Pancreas (tissue), 10 donors: ENCODE data around the gene SLIT3. TPM values are rescaled to one million over a fixed set of nuclear protein-coding genes. Genes with fewer than 3 reads are reported as not detected.

Source experiments
- ATAC-seq, 4 donors: fragments of 200-7000 bp; cut with Tn5 transposase; one replicate each; pipeline versions ENCODE4 v1.8.0 to v1.9.1; 2020; ENCODE audit warnings: mild to moderate bottlenecking in 4 of 4, moderate library complexity in 4 of 4
- DNase-seq, 6 donors: peaks; one replicate each; pipeline ENCODE4 v3.0.0-alpha.2; 2020
- FAIRE-seq: peaks from 2 replicates; lab custom pipeline; 2012; peaks lifted over from hg19 to GRCh38; lab: Jason Lieb, UNC
- H3K27ac ChIP-seq, 4 donors: fragments of 200-600 bp; sonication (generic); 1 replicate in 3 of 4; 2 replicates in 1 of 4; pipeline versions ENCODE4 v1.5.0 to v1.8.0; 2020
- H3K27me3 ChIP-seq, 4 donors: fragments of 200-600 bp; one replicate each; pipeline ENCODE4 v1.8.0; 2021
- H3K36me3 ChIP-seq, 3 donors: fragments of 200-600 bp; sonication (generic) in 1 of 3; one replicate each; pipeline versions ENCODE4 v1.5.0 to v1.8.0; 2020 to 2021
- H3K4me1 ChIP-seq, 3 donors: fragments of 200-600 bp; one replicate each; pipeline ENCODE4 v1.8.0; 2021
- H3K4me3 ChIP-seq, 4 donors: fragments of 200-600 bp; sonication (generic) in 2 of 4; one replicate each; pipeline versions ENCODE4 v1.5.0 to v1.8.0; 2020 to 2021
- H3K9me3 ChIP-seq, 4 donors: fragments of 200-600 bp; one replicate each; pipeline ENCODE4 v1.8.0; 2021
- WGBS, 2 donors: extraction: QIAGEN DNeasy Blood & Tissue Kit; methylation state at CpG; one replicate each; pipeline ENCODE4 v1.1.7; 2013; 5-methylcytosine and 5-hydroxymethylcytosine counted together
- intact Hi-C, 3 donors: fragments of 100-400 bp; cut with DNase I; formaldehyde crosslinking; loops; one replicate each; pipeline versions ENCODE4 v1.11.1 to v1.14.2; 2022
- polyA plus RNA-seq, 2 donors: library from polyadenylated mRNA; stranded (reverse); fragments of 200-250 nt; gene quantifications; one replicate each; pipeline ENCODE4 v1.2.3, GENCODE V29; 2013
- total RNA-seq, 6 donors: library from RNA; stranded (reverse); fragmentation: NEBNext Ultra II Directional in 4 of 6; extraction: Animal tissue kit (Norgen Biotek cat#: 25700) in 4 of 6; gene quantifications; one replicate each; pipeline versions ENCODE4 v1.2.1 to v1.2.4, GENCODE V29; 2021 to 2023
- TF ChIP-seq, protein P1 (sequence below), 4 donors: fragments of 200-600 bp; sonication (generic) in 3 of 4; IDR thresholded peaks; one replicate each; pipeline versions ENCODE4 v1.5.0 to v1.8.0; 2021; ENCODE audit warnings: antibody characterized with exemption in 4 of 4
- donor health status: healthy with polysubstance abuse.
- donor health status: DM: no; HTN: no; CAD: no; lungs with moderate emphysema.
- donor health status: DM: no; HTN: no; CAD: no.
- donor health status: control.
- donor health status: control.
- donor health status: Bipolar disorder and iron deficiency.
- donor health status: DM: yes; HTN: yes; CAD: no.
- donor health status: DM: no; HTN: no; CAD: no.
- donor health status: DM: no; HTN: no; CAD: no.
- donor health status: DM: yes; HTN: yes; CAD: no.

Gene SLIT3
- total and polyA plus RNA-seq, 8 donors = 1.1 to 11.4 (median 2.1) TPM

- no peak for ATAC-seq
- Histone ChIP-seq H3K9me3 (no peaks in the 10 kb centered on the region), H3K27me3 (no peaks in the 10 kb centered on the region), H3K4me3 (no peak overlapping the region), H3K27ac (no peak overlapping the region), H3K4me1 (no peaks in the 10 kb centered on the region), H3K36me3 (no peaks in the 10 kb centered on the region)
- no peak for FAIRE-seq
- intact Hi-C loops = no loop called here
- DNase-seq = no peak
- TF ChIP-seq, protein P1, sequence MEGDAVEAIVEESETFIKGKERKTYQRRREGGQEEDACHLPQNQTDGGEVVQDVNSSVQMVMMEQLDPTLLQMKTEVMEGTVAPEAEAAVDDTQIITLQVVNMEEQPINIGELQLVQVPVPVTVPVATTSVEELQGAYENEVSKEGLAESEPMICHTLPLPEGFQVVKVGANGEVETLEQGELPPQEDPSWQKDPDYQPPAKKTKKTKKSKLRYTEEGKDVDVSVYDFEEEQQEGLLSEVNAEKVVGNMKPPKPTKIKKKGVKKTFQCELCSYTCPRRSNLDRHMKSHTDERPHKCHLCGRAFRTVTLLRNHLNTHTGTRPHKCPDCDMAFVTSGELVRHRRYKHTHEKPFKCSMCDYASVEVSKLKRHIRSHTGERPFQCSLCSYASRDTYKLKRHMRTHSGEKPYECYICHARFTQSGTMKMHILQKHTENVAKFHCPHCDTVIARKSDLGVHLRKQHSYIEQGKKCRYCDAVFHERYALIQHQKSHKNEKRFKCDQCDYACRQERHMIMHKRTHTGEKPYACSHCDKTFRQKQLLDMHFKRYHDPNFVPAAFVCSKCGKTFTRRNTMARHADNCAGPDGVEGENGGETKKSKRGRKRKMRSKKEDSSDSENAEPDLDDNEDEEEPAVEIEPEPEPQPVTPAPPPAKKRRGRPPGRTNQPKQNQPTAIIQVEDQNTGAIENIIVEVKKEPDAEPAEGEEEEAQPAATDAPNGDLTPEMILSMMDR (IDR thresholded peaks at IDR 0.05) = no peak
- WGBS, 2 donors = 72 to 74% methylated on average over 6 of the region's 6 CpGs
Measured at GRCh38 chr5:169229342-169229892, 71.5 kb downstream of the SLIT3 start.

GRCh38 chr5:169226895-169227294, 74.0 kb downstream of the SLIT3 start:
- 80 to 86% methylated on average over 3 of the region's 3 CpGs for WGBS, 2 donors
- H3K4me3 ChIP-seq = no peak overlapping the region
- FAIRE-seq = no peak
- no peaks in the 10 kb centered on the region for H3K9me3 ChIP-seq
- no peaks in the 10 kb centered on the region for H3K4me1 ChIP-seq
- no peak for ATAC-seq
- TF ChIP-seq, protein P1 (IDR thresholded peaks at IDR 0.05) = no peak
- H3K27me3 ChIP-seq = no peaks in the 10 kb centered on the region
- H3K27ac ChIP-seq = no peak overlapping the region
- H3K36me3 ChIP-seq = no peaks in the 10 kb centered on the region
- no peak for DNase-seq
- intact Hi-C loops = no loop called here

DNA sequence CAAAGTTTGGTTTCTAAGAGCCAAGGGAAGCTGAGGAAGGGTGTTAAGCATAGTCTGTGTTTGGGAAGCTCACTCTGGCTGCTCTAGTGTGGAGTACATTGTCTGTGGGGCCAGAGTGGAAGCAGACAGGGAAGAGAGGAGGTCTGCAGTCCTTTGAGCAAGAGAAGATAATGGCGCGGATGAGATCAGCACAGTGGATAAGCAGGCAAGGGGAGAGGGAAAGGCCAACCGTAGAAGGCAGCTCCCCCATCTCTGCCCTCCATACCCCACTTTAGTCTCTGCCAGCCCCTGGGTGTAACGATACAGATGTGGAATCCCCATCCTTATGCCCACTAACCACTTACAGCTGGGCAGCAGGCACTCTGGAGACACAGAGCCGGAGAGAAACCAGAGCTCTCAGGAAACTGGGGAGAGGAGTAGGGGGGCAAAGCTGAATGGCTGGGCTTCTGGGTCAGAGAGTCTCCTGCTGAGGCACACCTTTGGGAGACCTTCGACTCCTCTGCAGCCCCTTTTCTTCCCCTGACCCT, 75.0 kb downstream of the SLIT3 start:
- Histone ChIP-seq H3K27me3 (no peaks in the 10 kb centered on the region), H3K36me3 (no peaks in the 10 kb centered on the region), H3K4me1 (no peaks in the 10 kb centered on the region), H3K9me3 (no peaks in the 10 kb centered on the region), H3K27ac (no peak overlapping the region), H3K4me3 (no peak overlapping the region)
- intact Hi-C loops = no loop called here
- DNase-seq = no peak
- no peak for FAIRE-seq
- WGBS, 2 donors = 79 to 89% methylated on average over 6 of the region's 6 CpGs
- no peak for ATAC-seq
- TF ChIP-seq, protein P1 (IDR thresholded peaks at IDR 0.05) = no peak

DNA sequence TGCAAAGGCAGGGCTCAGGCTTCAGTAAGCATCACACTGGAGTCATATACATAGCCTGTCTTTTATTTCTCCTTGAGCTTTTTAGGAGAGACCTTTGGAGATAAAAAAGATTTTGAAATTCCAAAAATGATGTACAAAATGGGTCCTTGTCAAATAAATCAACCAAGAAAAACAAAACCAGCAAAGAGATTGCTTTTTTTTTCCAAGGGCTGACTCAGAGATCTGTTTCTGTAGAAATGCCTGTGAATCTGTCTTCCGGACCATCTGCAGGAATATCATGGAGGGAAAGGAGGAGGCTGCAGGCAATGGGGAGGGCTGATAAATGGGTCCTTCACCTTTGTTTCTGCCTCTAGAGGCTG, 77.4 kb downstream of the SLIT3 start:
- Histone ChIP-seq H3K4me1 (peaks cover 0 to 2% (median 0%) of the 10 kb centered on the region in 3 donors), H3K27ac (no peak overlapping the region), H3K4me3 (no peak overlapping the region), H3K9me3 (no peaks in the 10 kb centered on the region), H3K27me3 (no peaks in the 10 kb centered on the region), H3K36me3 (no peaks in the 10 kb centered on the region)
- ATAC-seq (no peak), DNase-seq (no peak), FAIRE-seq (no peak)
- WGBS, 2 donors = 90 to 97% methylated on average over 1 of the region's 1 CpG
- intact Hi-C loops = no loop called here
- TF ChIP-seq, protein P1 (IDR thresholded peaks at IDR 0.05) = no peak

DNA sequence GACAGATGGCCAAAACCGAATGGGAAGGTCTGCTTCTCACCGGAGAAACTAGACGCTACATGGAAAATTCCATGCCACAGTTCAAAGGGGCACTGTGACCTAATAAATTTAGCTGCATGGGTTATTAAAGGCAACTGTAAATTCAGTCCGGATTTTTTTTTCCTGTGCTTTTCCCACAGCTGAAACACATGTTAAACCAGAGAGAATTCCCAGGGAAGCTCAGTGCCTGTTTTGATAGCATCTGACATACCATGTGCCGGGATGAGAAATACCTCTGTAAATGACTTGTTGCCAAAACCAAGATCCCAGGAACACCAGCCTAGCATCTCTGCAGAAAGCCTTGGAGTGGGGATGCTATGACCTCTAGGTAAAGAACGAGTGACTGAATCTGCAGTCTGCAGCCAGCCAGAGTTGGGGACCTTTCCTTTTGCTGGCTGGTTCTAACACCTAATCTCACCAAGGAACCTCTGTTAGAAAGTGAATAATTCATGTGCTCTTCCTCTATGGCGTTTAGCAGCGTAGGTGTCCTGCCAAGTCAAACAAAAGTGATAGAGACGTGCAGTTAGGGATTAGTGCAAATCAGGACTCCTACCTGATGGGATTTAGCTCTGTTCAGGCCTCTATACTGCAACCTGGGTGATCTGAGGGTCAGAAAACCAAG, 77.9 kb downstream of the SLIT3 start:
- H3K9me3 ChIP-seq = no peaks in the 10 kb centered on the region
- TF ChIP-seq, protein P1 (IDR thresholded peaks at IDR 0.05) = no peak
- FAIRE-seq (no peak), DNase-seq (no peak), ATAC-seq (no peak)
- WGBS, 2 donors = 26 to 30% methylated on average over 9 of the region's 9 CpGs
- H3K4me3 ChIP-seq = no peak overlapping the region
- H3K27me3 ChIP-seq = no peaks in the 10 kb centered on the region
- H3K36me3 ChIP-seq = no peaks in the 10 kb centered on the region
- H3K27ac ChIP-seq = no peak overlapping the region
- H3K4me1 ChIP-seq = peaks cover 0 to 2% (median 0%) of the 10 kb centered on the region in 3 donors
- intact Hi-C loops = no loop called here
